ENCODE results near the gene UMODL1.

GRCh38 chr21:42124081-42124480 is 53.0 kb downstream of the UMODL1 start:
- TF ChIP-seq POLR2AphosphoS5 (IDR thresholded peaks at IDR 0.05; ENCODE audit: low read depth, low read length) (no peak), CTCF (IDR thresholded peaks at IDR 0.05) (no peak)
